Measurements from ENCODE around the gene ACMSD. TPM values are rescaled to one million over a fixed set of nuclear protein-coding genes. Genes with fewer than 3 reads are reported as not detected.

Gene ACMSD
- total and polyA plus RNA-seq, 2 experiments from 2014 or later: 0.11 TPM; not detected in 1

- TF ChIP-seq ZNF462 (CRISPR knock-in tag; IDR thresholded peaks at IDR 0.05) (no peak), ZNF331 (CRISPR knock-in tag; IDR thresholded peaks at IDR 0.05; ENCODE audit: low read depth) (no peak), CREB1 (CRISPR knock-in tag; IDR thresholded peaks at IDR 0.05; ENCODE audit: low read depth) (no peak), ETS1 (IDR thresholded peaks at IDR 0.05) (no peak)
Measured at GRCh38 chr2:134869946-134870736, 31.7 kb downstream of the ACMSD start (continued).

GRCh38 chr2:134873152-134873551, 34.7 kb downstream of the ACMSD start:
- no peak for DNase-seq (ENCODE audit: low spot score)
- H3K79me2 ChIP-seq (replicated peaks; ENCODE audit: insufficient read depth): no peaks in the 10 kb centered on the region
- H3K4me3 ChIP-seq: no peak overlapping the region
- no peak for ATAC-seq
- no peaks in the 10 kb centered on the region; the same call in 1 of the 2 replicates for H3K9me2 ChIP-seq (ENCODE audit: insufficient read depth)
- H3F3A ChIP-seq (replicated peaks; ENCODE audit: low read depth): no peaks in the 10 kb centered on the region
- Mint-ChIP-seq H3K9me3 (no peaks in the 10 kb centered on the region; the same call in 2 of the 3 replicates), H3K27ac (no peak overlapping the region), H3K4me1 (no peaks in the 10 kb centered on the region), H3K27me3 (ENCODE audit: insufficient read depth, low read depth, poor library complexity) (no peaks in the 10 kb centered on the region), H3K4me3 (no peak overlapping the region), H3K36me3 (ENCODE audit: low read depth) (no peaks in the 10 kb centered on the region)
- no peak overlapping the region for H3K27ac ChIP-seq (ENCODE audit: low read depth)
- H3K27me3 ChIP-seq (ENCODE audit: insufficient read depth): no peaks in the 10 kb centered on the region
- H4K20me1 ChIP-seq (replicated peaks; ENCODE audit: insufficient read depth): no peaks in the 10 kb centered on the region; the same call in 1 of the 2 replicates
- no peak overlapping the region for H3K4me2 ChIP-seq
- H3K4me1 ChIP-seq (ENCODE audit: insufficient read depth): no peaks in the 10 kb centered on the region
- no peak overlapping the region for H2AFZ ChIP-seq
- H3K36me3 ChIP-seq (ENCODE audit: insufficient read depth): no peaks in the 10 kb centered on the region
- TF ChIP-seq ZNF462 (CRISPR knock-in tag; IDR thresholded peaks at IDR 0.05): no peak
- no peak for TF ChIP-seq EZH2 (IDR thresholded peaks at IDR 0.05; ENCODE audit: low read depth, unreplicated experiment)

Data from GM23338 (cell line).